Eye (tissue), 1 donor: Measurements from ENCODE around the gene ZBTB32.

Source experiments
- DNase-seq: peaks from one replicate; pipeline ENCODE4 v3.0.0-alpha.2; 2015

The ZBTB32 gene

GRCh38 chr19:35695895-35696422 lies 8.4 kb upstream of the ZBTB32 start:
- DNase-seq, result no peak

GRCh38 chr19:35696835-35697234 lies 7.5 kb upstream of the ZBTB32 start:
- no peak for DNase-seq

GRCh38 chr19:35702223-35703012 lies 1.9 kb upstream of the ZBTB32 start:
- peak; percentile 98 for DNase-seq

- DNase-seq, result no peak
These were observed 1.0 kb upstream of the ZBTB32 start for GRCh38 chr19:35703343-35703742.

GRCh38 chr19:35708391-35708790 lies 4.0 kb downstream of the ZBTB32 start:
- no peak for DNase-seq

GRCh38 chr19:35710784-35711723 lies 6.7 kb downstream of the ZBTB32 start:
- DNase-seq, result no peak

GRCh38 chr19:35712567-35713505 lies 8.5 kb downstream of the ZBTB32 start:
- no peak for DNase-seq

- DNase-seq, result no peak
These were observed 9.1 kb downstream of the ZBTB32 start for GRCh38 chr19:35713506-35713850.

GRCh38 chr19:35713904-35714495 lies 9.6 kb downstream of the ZBTB32 start:
- no peak for DNase-seq

GRCh38 chr19:35714601-35715354 lies 10.4 kb downstream of the ZBTB32 start:
- DNase-seq, result no peak

GRCh38 chr19:35715355-35715809 lies 11.0 kb downstream of the ZBTB32 start:
- no peak for DNase-seq

- no peak for DNase-seq
These were observed 11.8 kb downstream of the ZBTB32 start for GRCh38 chr19:35715981-35716800.

GRCh38 chr19:35716801-35717664 lies 12.7 kb downstream of the ZBTB32 start:
- DNase-seq, result peak; percentile 95

- peak; percentile 98 for DNase-seq
These were observed 13.4 kb downstream of the ZBTB32 start, which contains the start of gene KMT2B for GRCh38 chr19:35717665-35718344. TSS of gene KMT2B (plus strand) at chr19:35718003. CDS start at chr19:35718019, 16 bp downstream.

GRCh38 chr19:35718345-35719041 lies 14.1 kb downstream of the ZBTB32 start:
- DNase-seq, result peak; percentile 43

GRCh38 chr19:35719402-35720162 lies 15.2 kb downstream of the ZBTB32 start:
- DNase-seq, result no peak

- DNase-seq, result no peak
These were observed 15.8 kb downstream of the ZBTB32 start for GRCh38 chr19:35720163-35720524.
